H1 (cell line): Measurements from ENCODE around the gene SAP30L. TPM values are rescaled to one million over a fixed set of nuclear protein-coding genes. Genes with fewer than 3 reads are reported as not detected.
A peak's percentile ranks its signal among the peaks of the same experiment; 100 is the strongest.

Source experiments
- CTCF ChIA-PET: fragments of 300-600 bp; sonication (Branson Sonifier 250); formaldehyde crosslinking; loops from one replicate; lab custom pipeline; 2021; ENCODE audit not compliant: partially characterized antibody; lab: Charles Lee
- POLR2A ChIA-PET: fragments of 300-600 bp; sonication (Branson Sonifier 250); formaldehyde crosslinking; loops from one replicate; lab custom pipeline; 2021; ENCODE audit warnings: inconsistent platforms; ENCODE audit not compliant: partially characterized antibody; lab: Charles Lee
- DNase-seq, 2 experiments: peaks; one replicate each; pipeline versions ENCODE4 v3.0.0 to v3.0.0-alpha.2; 2010 to 2022; ENCODE audit warnings: low spot score in 2 of 2, low read depth in 1 of 2, mixed read lengths in 1 of 2
- FAIRE-seq: peaks from 2 replicates; lab custom pipeline; 2011; peaks lifted over from hg19 to GRCh38; lab: Jason Lieb, UNC
- H2AFZ ChIP-seq: 2 replicates; pipeline ENCODE4 v1.8.1; 2012; ENCODE audit warnings: low read length, inconsistent platforms
- H2AK5ac ChIP-seq: 2 replicates; pipeline ENCODE4 v1.6.1; 2013; ENCODE audit warnings: low read depth, low read length
- H2BK120ac ChIP-seq: replicated peaks from 2 replicates; pipeline ENCODE3; 2013; ENCODE audit warnings: low read depth, low read length, inconsistent platforms
- H2BK12ac ChIP-seq: 2 replicates; pipeline ENCODE4 v1.6.1; 2013; ENCODE audit warnings: low read depth, low read length
- H2BK15ac ChIP-seq: 2 replicates; pipeline ENCODE4 v1.6.1; 2013; ENCODE audit warnings: low read length
- H2BK20ac ChIP-seq: 2 replicates; pipeline ENCODE4 v1.6.1; 2013; ENCODE audit warnings: low read length
- H2BK5ac ChIP-seq: 2 replicates; pipeline ENCODE4 v1.6.1; 2013; ENCODE audit warnings: low read depth, low read length
- H3K14ac ChIP-seq: 2 replicates; pipeline ENCODE4 v1.6.1; 2013; ENCODE audit warnings: inconsistent platforms; ENCODE audit not compliant: insufficient read length
- H3K18ac ChIP-seq: 2 replicates; pipeline ENCODE4 v1.6.1; 2013; ENCODE audit warnings: low read length; ENCODE audit errors: extremely low read depth
- H3K23ac ChIP-seq: 2 replicates; pipeline ENCODE4 v1.6.1; 2013; ENCODE audit warnings: inconsistent platforms; ENCODE audit not compliant: insufficient read length
- H3K23me2 ChIP-seq: 2 replicates; pipeline ENCODE4 v1.6.1; 2013; ENCODE audit warnings: low read depth, low read length
- H3K27ac ChIP-seq: 2 replicates; pipeline ENCODE4 v1.6.1; 2011; ENCODE audit warnings: low read depth, low read length, inconsistent platforms
- H3K27me3 ChIP-seq, 4 experiments: replicated peaks in 1 of 4; 1 replicate in 1 of 4; 2 replicates in 3 of 4; pipeline versions ENCODE4 v1.6.1 to v1.8.1; 2011 to 2013; ENCODE audit warnings: low read length in 3 of 4, mild to moderate bottlenecking in 3 of 4, inconsistent platforms in 2 of 4, mixed read lengths in 2 of 4, moderate library complexity in 1 of 4; ENCODE audit not compliant: control insufficient read depth in 3 of 4, insufficient read depth in 3 of 4; ENCODE audit errors: extremely low read depth in 1 of 4
- H3K36me3 ChIP-seq, 4 experiments: 2 replicates each; pipeline versions ENCODE4 v1.6.1 to v1.8.1; 2011 to 2013; ENCODE audit warnings: mild to moderate bottlenecking in 4 of 4, low read length in 3 of 4, moderate library complexity in 2 of 4, control low read depth in 1 of 4, inconsistent platforms in 1 of 4; ENCODE audit not compliant: insufficient read depth in 4 of 4, control insufficient read depth in 2 of 4
- H3K4ac ChIP-seq: replicated peaks from 2 replicates; pipeline ENCODE3; 2013; ENCODE audit warnings: low read length, low read depth, mixed read lengths, inconsistent platforms; ENCODE audit not compliant: insufficient read length
- H3K4me1 ChIP-seq, 4 experiments: replicated peaks in 1 of 4; 1 replicate in 1 of 4; 2 replicates in 3 of 4; pipeline versions ENCODE4 v1.6.1 to v1.8.1; 2011 to 2013; ENCODE audit warnings: low read length in 3 of 4, inconsistent platforms in 2 of 4, mixed read lengths in 1 of 4; ENCODE audit not compliant: insufficient read depth in 4 of 4, control insufficient read depth in 3 of 4
- H3K4me2 ChIP-seq, 2 experiments: 2 replicates each; pipeline versions ENCODE4 v1.6.1 to v1.8.1; 2011 to 2013; ENCODE audit warnings: low read depth in 2 of 2, low read length in 2 of 2, control low read depth in 1 of 2, inconsistent platforms in 1 of 2, mild to moderate bottlenecking in 1 of 2; ENCODE audit not compliant: insufficient read depth in 1 of 2
- H3K4me3 ChIP-seq, 4 experiments: fragments of 200-600, 300-600 bp in 1 of 4; sonication (generic), shearing (Covaris generic), sonication (Bioruptor Twin) in 1 of 4; 2 replicates each; pipeline versions ENCODE4 v1.5.1 to v1.8.1; 2011 to 2016; ENCODE audit warnings: low read length in 4 of 4, low read depth in 3 of 4, control low read depth in 2 of 4, inconsistent platforms in 2 of 4, mild to moderate bottlenecking in 2 of 4, mixed read lengths in 1 of 4, moderate library complexity in 1 of 4; ENCODE audit not compliant: insufficient read depth in 2 of 4; ENCODE audit errors: extremely low read depth in 1 of 4
- H3K56ac ChIP-seq: replicated peaks from 2 replicates; pipeline ENCODE3; 2013; ENCODE audit warnings: low read depth, mild to moderate bottlenecking, mixed read lengths, low read length, inconsistent platforms; ENCODE audit not compliant: insufficient read length
- H3K79me1 ChIP-seq: 2 replicates; pipeline ENCODE4 v1.6.1; 2013; ENCODE audit warnings: low read depth, low read length, control low read depth
- H3K79me2 ChIP-seq, 2 experiments: 2 replicates each; pipeline versions ENCODE4 v1.6.1 to v1.8.1; 2012 to 2013; ENCODE audit warnings: low read length in 2 of 2, mild to moderate bottlenecking in 2 of 2, inconsistent platforms in 1 of 2; ENCODE audit not compliant: insufficient read depth in 2 of 2, control insufficient read depth in 1 of 2
- H3K9ac ChIP-seq, 4 experiments: replicated peaks in 1 of 4; 1 replicate in 1 of 4; 2 replicates in 3 of 4; pipeline versions ENCODE4 v1.6.1 to v1.8.1; 2011 to 2013; ENCODE audit warnings: low read depth in 3 of 4, low read length in 3 of 4, control low read depth in 2 of 4, mild to moderate bottlenecking in 2 of 4, moderate library complexity in 2 of 4, inconsistent platforms in 1 of 4; ENCODE audit errors: extremely low read depth in 1 of 4
- H3K9me3 ChIP-seq, 2 experiments: 2 replicates each; pipeline versions ENCODE4 v1.6.1 to v1.8.1; 2012 to 2013; ENCODE audit warnings: mild to moderate bottlenecking in 2 of 2, moderate library complexity in 2 of 2, control low read depth in 1 of 2, inconsistent platforms in 1 of 2, low read depth in 1 of 2, low read length in 1 of 2, mixed read lengths in 1 of 2; ENCODE audit not compliant: insufficient read depth in 2 of 2
- H4K20me1 ChIP-seq, 2 experiments: replicated peaks in 1 of 2; 2 replicates each; pipeline versions ENCODE3 to v1.8.1; 2011 to 2013; ENCODE audit warnings: inconsistent platforms in 2 of 2, low read length in 2 of 2, mild to moderate bottlenecking in 1 of 2; ENCODE audit not compliant: insufficient read depth in 2 of 2, control insufficient read depth in 1 of 2
- H4K5ac ChIP-seq: 2 replicates; pipeline ENCODE4 v1.6.1; 2013; ENCODE audit warnings: low read length, low read depth, mixed read lengths, inconsistent platforms; ENCODE audit not compliant: insufficient read length
- H4K8ac ChIP-seq: 2 replicates; pipeline ENCODE4 v1.8.0; 2013; ENCODE audit warnings: mild to moderate bottlenecking, moderate library complexity, low read length, inconsistent platforms; ENCODE audit not compliant: insufficient read depth; ENCODE audit errors: extremely low read depth
- H4K91ac ChIP-seq: replicated peaks from 2 replicates; pipeline ENCODE3; 2013; ENCODE audit warnings: low read length, mixed read lengths, inconsistent platforms; ENCODE audit not compliant: insufficient read length
- CTCF ChIP-seq, 3 experiments: IDR thresholded peaks; 1 replicate in 2 of 3; 2 replicates in 1 of 3; pipeline versions ENCODE4 v1.5.1 to v1.6.1; 2011; ENCODE audit warnings: low read length in 3 of 3, mild to moderate bottlenecking in 3 of 3, inconsistent platforms in 2 of 3, low read depth in 1 of 3, moderate library complexity in 1 of 3; ENCODE audit not compliant: insufficient read depth in 1 of 3; ENCODE audit errors: control extremely low read depth in 1 of 3
- EGR1 ChIP-seq: IDR thresholded peaks from 2 replicates; pipeline ENCODE4 v1.6.1; 2011; ENCODE audit warnings: low read depth, low read length, borderline replicate concordance
- NANOG ChIP-seq: IDR thresholded peaks from 2 replicates; pipeline ENCODE4 v1.6.1; 2011; ENCODE audit warnings: low read length, low read depth, mild to moderate bottlenecking, inconsistent platforms; ENCODE audit not compliant: insufficient read depth, poor library complexity, severe bottlenecking
- PHF8 ChIP-seq: fragments of 200-600 bp; sonication (generic); conservative IDR thresholded peaks from 2 replicates; pipeline ENCODE4 v1.7.1; 2012; ENCODE audit warnings: low read depth, mild to moderate bottlenecking, inconsistent platforms, low read length, moderate library complexity
- TBP ChIP-seq: IDR thresholded peaks from 2 replicates; pipeline ENCODE4 v1.6.1; 2011; ENCODE audit warnings: low read depth, low read length, improper control_type of control experiment
- WGBS, 2 experiments: shearing (Covaris generic) in 1 of 2; methylation state at CpG; one replicate each; pipeline versions ENCODE4 v1.1.6 to v1.1.7; 2013 to 2015; ENCODE audit warnings: low lambda C conversion rate in 2 of 2, mixed read lengths in 2 of 2, inconsistent platforms in 1 of 2, low coverage in 1 of 2, missing lambda C conversion rate in 1 of 2; ENCODE audit not compliant: insufficient replicate concordance in 2 of 2, insufficient coverage in 1 of 2, insufficient read length in 1 of 2; ENCODE audit errors: extremely low coverage in 1 of 2, missing lambda C conversion rate in 1 of 2; 5-methylcytosine and 5-hydroxymethylcytosine counted together
- polyA plus RNA-seq, 7 experiments: library from polyadenylated mRNA; depleted of rRNA in 3 of 7; stranded (reverse) in 5 of 7; unstranded in 2 of 7; fragments of >200 nt in 5 of 7; fragments of 200-250 nt in 2 of 7; gene quantifications; 1 replicate in 5 of 7; 2 replicates in 1 of 7; 4 replicates in 1 of 7; pipeline versions ENCODE4 v1.2.1 to v1.2.3, GENCODE V29; 2011 to 2013; ENCODE audit warnings: missing spikeins in 2 of 7, mixed read lengths in 2 of 7
- total RNA-seq: library from RNA; stranded (reverse); fragmentation: NEBNext Ultra II Directional; extraction: Animal tissue kit (Norgen Biotek cat#: 25700); gene quantifications from 2 replicates; pipeline ENCODE4 v1.2.1, GENCODE V29; 2021

SAP30L gene
- total and polyA plus RNA-seq, 2 of the 8 experiments (the other 6 are each of a cell fraction or from before 2014, with no cell fraction given), result 12.2 to 31.5 TPM

- H4K8ac ChIP-seq, result no peak overlapping the region
- H3K18ac ChIP-seq, result no peak overlapping the region
- no peak for TF ChIP-seq TBP
- no peak for TF ChIP-seq NANOG
- TF ChIP-seq PHF8, result no peak
- TF ChIP-seq EGR1, result no peak
- peak; percentile 21 to 45 (median 31); a peak in 3 of 4 replicates for TF ChIP-seq CTCF (IDR thresholded peaks at IDR 0.05; ENCODE audit: control extremely low read depth in 1 of 3, insufficient read depth in 1 of 3, low read depth in 1 of 3, low read length in 3 of 3)
- 67% methylated on average over 10 of the region's 10 CpGs; no CpG with 5 or more reads in 1 of the 2 experiments for WGBS, 2 experiments
- H2AFZ ChIP-seq, result no peak overlapping the region
- FAIRE-seq (no peak), DNase-seq (no peak)
- H3K27ac ChIP-seq, result no peak overlapping the region
- H3K27me3 ChIP-seq, result no peaks in the 10 kb centered on the region
- H3K4me3 ChIP-seq, result no peak overlapping the region
- peaks cover 1 to 7% (median 3%) of the 10 kb centered on the region in 4 experiments; a peak in 4 of 7 replicates for H3K4me1 ChIP-seq
- no peak overlapping the region for H3K9ac ChIP-seq
- H4K20me1 ChIP-seq, result no peaks in the 10 kb centered on the region
- H3K9me3 ChIP-seq, result no peaks in the 10 kb centered on the region
- H2BK20ac ChIP-seq, result no peak overlapping the region
- H3K4ac ChIP-seq, result no peak overlapping the region
- no peaks in the 10 kb centered on the region for H3K23me2 ChIP-seq
- H3K4me2 ChIP-seq, result no peak overlapping the region
- POLR2A ChIA-PET, result interaction anchor here (3.0 kb wide), 1 partner anchor 16 kb away, joined by 7 read pairs; no protein-coding TSS in a partner anchor
- no peaks in the 10 kb centered on the region for H3K36me3 ChIP-seq
- no peak overlapping the region for H4K5ac ChIP-seq
- H2BK120ac ChIP-seq, result no peak overlapping the region
- H2BK5ac ChIP-seq, result no peak overlapping the region
- no peak overlapping the region for H2BK12ac ChIP-seq
- peak overlapping the region; percentile 34 for H4K91ac ChIP-seq
- CTCF ChIA-PET, result interaction anchor here (0.6 to 7.9 kb wide), 19 partner anchors 12 to 449 kb away, joined by 3 to 87 read pairs (median 4); no protein-coding TSS in a partner anchor
- H2BK15ac ChIP-seq, result no peak overlapping the region
- no peaks in the 10 kb centered on the region for H3K79me1 ChIP-seq
- no peak overlapping the region for H3K56ac ChIP-seq
- no peak overlapping the region for H3K14ac ChIP-seq
- H3K23ac ChIP-seq, result no peak overlapping the region
- no peaks in the 10 kb centered on the region for H3K79me2 ChIP-seq
- H2AK5ac ChIP-seq, result no peak overlapping the region
Measured at GRCh38 chr5:154505567-154505966, 59.8 kb downstream of the SAP30L start.
